HepG2 (cell line): ENCODE data around the gene ATP10D. TPM values are rescaled to one million over a fixed set of nuclear protein-coding genes. Genes with fewer than 3 reads are reported as not detected.

Experiments
- DR1 ChIP-seq: sonication (generic); formaldehyde crosslinking; IDR thresholded peaks from 2 replicates; pipeline ENCODE4 v1.8.0; 2021; ENCODE audit warnings: mild to moderate bottlenecking, missing genetic modification reagents, inconsistent platforms
- ELF1 ChIP-seq: sonication (generic); formaldehyde crosslinking; IDR thresholded peaks from 2 replicates; pipeline ENCODE4 v1.4.0; 2020; ENCODE audit warnings: missing genetic modification reagents
- ELF3 ChIP-seq: IDR thresholded peaks from 2 replicates; pipeline ENCODE4 v1.6.1; 2016; ENCODE audit warnings: missing genetic modification reagents, missing compliant biosample characterization
- ERF ChIP-seq: IDR thresholded peaks from 2 replicates; pipeline ENCODE4 v1.6.1; 2018; ENCODE audit warnings: missing biosample characterization, missing genetic modification reagents
- FOXA3 ChIP-seq: IDR thresholded peaks from 2 replicates; pipeline ENCODE4 v1.6.1; 2016; ENCODE audit warnings: missing genetic modification reagents, missing compliant biosample characterization
- GTF2F1 ChIP-seq: fragments of 150-350 bp; IDR thresholded peaks from 2 replicates; pipeline ENCODE4 v1.6.1; 2014; ENCODE audit warnings: low read length
- KIAA2018 ChIP-seq: sonication (generic); formaldehyde crosslinking; IDR thresholded peaks from 2 replicates; pipeline ENCODE4 v1.5.0; 2020; ENCODE audit warnings: mild to moderate bottlenecking, missing genetic modification reagents, borderline replicate concordance
- MAFG ChIP-seq: sonication (generic); formaldehyde crosslinking; IDR thresholded peaks from 2 replicates; pipeline ENCODE4 v1.5.1; 2020; ENCODE audit warnings: mild to moderate bottlenecking, missing genetic modification reagents
- MIER3 ChIP-seq: IDR thresholded peaks from 2 replicates; pipeline ENCODE4 v1.6.1; 2016; ENCODE audit warnings: missing compliant biosample characterization, borderline replicate concordance
- MYPOP ChIP-seq: sonication (generic); formaldehyde crosslinking; IDR thresholded peaks from 2 replicates; pipeline ENCODE4 v1.8.1; 2023; ENCODE audit warnings: mild to moderate bottlenecking, moderate library complexity, missing genetic modification reagents
- MZF1 ChIP-seq: sonication (generic); formaldehyde crosslinking; IDR thresholded peaks from 2 replicates; pipeline ENCODE4 v1.8.1; 2023; ENCODE audit warnings: mild to moderate bottlenecking, missing genetic modification reagents, borderline replicate concordance
- PHF5A ChIP-seq: IDR thresholded peaks from one replicate; pipeline ENCODE4 v1.6.1; 2018; ENCODE audit warnings: low read depth, missing genetic modification reagents; ENCODE audit not compliant: unreplicated experiment
- RFX1 ChIP-seq: fragments of 450-650 bp; IDR thresholded peaks from 2 replicates; pipeline ENCODE4 v1.6.1; 2017
- TEAD2 ChIP-seq: sonication (generic); formaldehyde crosslinking; IDR thresholded peaks from 2 replicates; pipeline ENCODE4 v1.9.0; 2021; ENCODE audit warnings: missing genetic modification reagents
- TGIF2 ChIP-seq: IDR thresholded peaks from 2 replicates; pipeline ENCODE4 v1.6.1; 2016; ENCODE audit warnings: control low read depth, missing compliant biosample characterization
- TRIM22 ChIP-seq: fragments of 450-650 bp; IDR thresholded peaks from 2 replicates; pipeline ENCODE4 v1.6.1; 2017
- ZBTB43 ChIP-seq: sonication (generic); formaldehyde crosslinking; conservative IDR thresholded peaks from 2 replicates; pipeline ENCODE4 v1.4.0; 2020; ENCODE audit warnings: missing genetic modification reagents
- ZNF552 ChIP-seq: sonication (generic); formaldehyde crosslinking; IDR thresholded peaks from 2 replicates; pipeline ENCODE4 v1.9.0; 2022; ENCODE audit warnings: missing genetic modification reagents, mild to moderate bottlenecking, borderline replicate concordance
- ZNF83 ChIP-seq: sonication (generic); formaldehyde crosslinking; IDR thresholded peaks from 2 replicates; pipeline ENCODE4 v1.4.0; 2020; ENCODE audit warnings: missing genetic modification reagents, mild to moderate bottlenecking, borderline replicate concordance
- ZNF841 ChIP-seq: sonication (generic); formaldehyde crosslinking; IDR thresholded peaks from 2 replicates; pipeline ENCODE4 v1.8.1; 2023; ENCODE audit warnings: missing genetic modification reagents, borderline replicate concordance
- polyA plus RNA-seq, 8 experiments: library from polyadenylated mRNA; depleted of rRNA in 3 of 8; stranded (reverse) in 7 of 8; unstranded in 1 of 8; fragments of >200 nt; fragmentation: Illumina TruSeq in 4 of 8; extraction: Trizol in 4 of 8; gene quantifications; 2 replicates each; pipeline versions ENCODE4 v1.2.1 to v1.2.3, GENCODE V29; 2011 to 2016; ENCODE audit warnings: low read depth in 4 of 8, missing spikeins in 1 of 8, mixed read lengths in 1 of 8; ENCODE audit not compliant: insufficient read depth in 1 of 8
- total RNA-seq, 5 experiments: library from RNA; depleted of rRNA; stranded (reverse); fragments of >200 nt; fragmentation: Illumina TruSeq; extraction: Trizol; gene quantifications; 2 replicates each; pipeline ENCODE4 v1.2.3, GENCODE V29; 2016; ENCODE audit warnings: low read depth in 1 of 5

The ATP10D gene
- total and polyA plus RNA-seq, 2 of the 13 experiments (the other 11 are each of a cell fraction or from before 2014, with no cell fraction given) = 2.2 to 9.8 TPM

GRCh38 chr4:47485047-47485692, at the start of gene ATP10D (continued):
- no peak for TF ChIP-seq ZNF83 (CRISPR knock-in tag)
- 0 out of 2 replicates have a peak, but pooled peaks have one; percentile 42 for TF ChIP-seq ERF
- no peak for TF ChIP-seq ELF3 (CRISPR knock-in tag)
- peak; percentile 60; the same call in 1 of the 2 replicates for TF ChIP-seq ZBTB43 (CRISPR knock-in tag)
- no peak for TF ChIP-seq ZNF552
- no peak for TF ChIP-seq GTF2F1
- no peak for TF ChIP-seq PHF5A (CRISPR knock-in tag)
- peak; percentile 16; the same call in 1 of the 2 replicates for TF ChIP-seq FOXA3 (CRISPR knock-in tag)
- TF ChIP-seq MAFG (CRISPR knock-in tag) = no peak
- TF ChIP-seq ZNF841 = no peak
- TF ChIP-seq MYPOP (CRISPR knock-in tag) = no peak
- TF ChIP-seq TEAD2 = no peak
- TF ChIP-seq RFX1 = no peak
- TF ChIP-seq DR1 = no peak
- TF ChIP-seq TGIF2 = no peak
- no peak for TF ChIP-seq TRIM22
- no peak for TF ChIP-seq MIER3 (CRISPR knock-in tag)
- peak; percentile 23; the same call in 1 of the 2 replicates for TF ChIP-seq ELF1 (CRISPR knock-in tag)
- no peak for TF ChIP-seq KIAA2018 (CRISPR knock-in tag)
- no peak for TF ChIP-seq MZF1 (CRISPR knock-in tag)
